HepG2 (cell line): Measurements from ENCODE around the gene GCSAM. TPM values are rescaled to one million over a fixed set of nuclear protein-coding genes. Genes with fewer than 3 reads are reported as not detected.

Experiments used
- ATAC-seq: fragments of 200-7000 bp; cut with Tn5 transposase; 3 replicates; pipeline ENCODE4 v1.9.1; 2020; ENCODE audit warnings: mild to moderate bottlenecking, moderate library complexity
- BruUV-seq: library from RNA; stranded (reverse); fragments of 400-500 nt; replicated peaks from 2 replicates; lab custom pipeline; 2021; lab: Mats Ljungman, UMichigan
- CTCF ChIA-PET: fragments of 300-600 bp; formaldehyde crosslinking; extraction: SDS; loops from one replicate; lab custom pipeline; 2021; ENCODE audit warnings: low total read pairs, inconsistent platforms, low intra/inter-chr PET ratio; lab: Yijun Ruan, JAX
- POLR2A ChIA-PET: fragments of 350-600 bp; sonication (Branson Sonifier 250); formaldehyde crosslinking; loops from one replicate; lab custom pipeline; 2020; ENCODE audit warnings: antibody characterized with exemption, inconsistent platforms; lab: Yijun Ruan, JAX
- DNase-seq: peaks from one replicate; pipeline ENCODE4 v3.0.0-alpha.2; 2015; ENCODE audit warnings: low spot score
- FAIRE-seq: peaks from 3 replicates; lab custom pipeline; 2011; peaks lifted over from hg19 to GRCh38; lab: Jason Lieb, UNC
- H2AFZ ChIP-seq: one replicate; pipeline ENCODE4 v1.6.1; 2011; ENCODE audit warnings: low read length, inconsistent platforms
- H3K27ac ChIP-seq: fragments of 300-600 bp; 3 replicates; pipeline ENCODE4 v1.8.0; 2011; ENCODE audit warnings: mixed run types, mild to moderate bottlenecking, mixed read lengths, low read length, inconsistent platforms; ENCODE audit not compliant: insufficient read depth; ENCODE audit errors: extremely low read length
- H3K27me3 ChIP-seq, 2 experiments: fragments of 200-600 bp in 1 of 2; 2 replicates in 1 of 2; 3 replicates in 1 of 2; pipeline versions ENCODE4 v1.6.0 to v1.8.0; 2011; ENCODE audit warnings: low read length in 2 of 2, mild to moderate bottlenecking in 2 of 2, moderate library complexity in 2 of 2, inconsistent platforms in 1 of 2; ENCODE audit not compliant: insufficient read depth in 2 of 2, control insufficient read depth in 1 of 2
- H3K36me3 ChIP-seq, 2 experiments: fragments of 200-600 bp in 1 of 2; replicated peaks in 1 of 2; 2 replicates in 1 of 2; 3 replicates in 1 of 2; pipeline versions ENCODE4 v1.5.1 to v1.8.0; 2011; ENCODE audit warnings: low read length in 2 of 2, inconsistent platforms in 1 of 2; ENCODE audit not compliant: insufficient read depth in 2 of 2, control insufficient read depth in 1 of 2
- H3K4me1 ChIP-seq: 2 replicates; pipeline ENCODE4 v1.5.1; 2012; ENCODE audit warnings: low read length, inconsistent platforms; ENCODE audit not compliant: insufficient read depth
- H3K4me2 ChIP-seq: 2 replicates; pipeline ENCODE4 v1.6.0; 2011; ENCODE audit warnings: low read depth, low read length, inconsistent platforms
- H3K4me3 ChIP-seq, 3 experiments: fragments of 200-600 bp in 1 of 3; sonication (generic), shearing (Covaris generic) in 1 of 3; replicated peaks in 1 of 3; 2 replicates each; pipeline ENCODE4 v1.5.1; 2011 to 2016; ENCODE audit warnings: low read length in 3 of 3, inconsistent platforms in 2 of 3, low read depth in 2 of 3, mild to moderate bottlenecking in 2 of 3, control low read depth in 1 of 3, mixed read lengths in 1 of 3; ENCODE audit not compliant: insufficient read depth in 1 of 3
- H3K79me2 ChIP-seq: one replicate; pipeline ENCODE4 v1.6.1; 2011; ENCODE audit warnings: low read length, inconsistent platforms; ENCODE audit not compliant: insufficient read depth
- H3K9ac ChIP-seq: 2 replicates; pipeline ENCODE4 v1.6.0; 2011; ENCODE audit warnings: mild to moderate bottlenecking, low read depth, low read length, inconsistent platforms; ENCODE audit not compliant: insufficient read depth
- H3K9me3 ChIP-seq: 2 replicates; pipeline ENCODE4 v1.5.1; 2012; ENCODE audit warnings: mild to moderate bottlenecking, low read length
- H4K20me1 ChIP-seq: 2 replicates; pipeline ENCODE4 v1.6.0; 2011; ENCODE audit warnings: inconsistent platforms, mild to moderate bottlenecking, low read length, moderate library complexity; ENCODE audit not compliant: insufficient read depth
- KDM5A ChIP-seq: fragments of 200-600 bp; sonication (generic); IDR thresholded peaks from 2 replicates; pipeline ENCODE4 v1.7.0; 2018; ENCODE audit warnings: antibody characterized with exemption, mild to moderate bottlenecking, low read length, borderline replicate concordance
- ZNF670 ChIP-seq: sonication (generic); formaldehyde crosslinking; IDR thresholded peaks from 2 replicates; pipeline ENCODE4 v1.8.0; 2022; ENCODE audit warnings: mild to moderate bottlenecking, missing genetic modification reagents, borderline replicate concordance
- ZSCAN25 ChIP-seq: sonication (generic); formaldehyde crosslinking; IDR thresholded peaks from 2 replicates; pipeline ENCODE4 v1.8.0; 2022; ENCODE audit warnings: mild to moderate bottlenecking, missing genetic modification reagents
- WGBS: methylation state at CpG from one replicate; pipeline ENCODE4 v1.1.6; 2017; ENCODE audit warnings: low lambda C conversion rate; 5-methylcytosine and 5-hydroxymethylcytosine counted together
- in situ Hi-C: cut with HindIII; loops from 2 replicates; pipeline ENCODE4 v1.10.0; 2017; ENCODE audit warnings: low pct_unique_long_range_greater_than_20kb; ENCODE audit not compliant: extremely low pct_ligation_motif_present
- intact Hi-C: fragments of 100-400 bp; cut with micrococcal nuclease; formaldehyde crosslinking; loops from one replicate; pipeline ENCODE4 v1.10.0; 2022; ENCODE audit not compliant: unreplicated experiment
- polyA plus RNA-seq, 8 experiments: library from polyadenylated mRNA; depleted of rRNA in 3 of 8; stranded (reverse) in 7 of 8; unstranded in 1 of 8; fragments of >200 nt; fragmentation: Illumina TruSeq in 4 of 8; extraction: Trizol in 4 of 8; gene quantifications; 2 replicates each; pipeline versions ENCODE4 v1.2.1 to v1.2.3, GENCODE V29; 2011 to 2016; ENCODE audit warnings: low read depth in 4 of 8, missing spikeins in 1 of 8, mixed read lengths in 1 of 8; ENCODE audit not compliant: insufficient read depth in 1 of 8
- total RNA-seq, 5 experiments: library from RNA; depleted of rRNA; stranded (reverse); fragments of >200 nt; fragmentation: Illumina TruSeq; extraction: Trizol; gene quantifications; 2 replicates each; pipeline ENCODE4 v1.2.3, GENCODE V29; 2016; ENCODE audit warnings: low read depth in 1 of 5
- TF ChIP-seq, protein P1 (sequence below): sonication (generic); formaldehyde crosslinking; IDR thresholded peaks from 2 replicates; pipeline ENCODE4 v1.8.1; 2023; ENCODE audit warnings: mild to moderate bottlenecking, inconsistent platforms, moderate library complexity, missing genetic modification reagents, borderline replicate concordance

The GCSAM gene
- total and polyA plus RNA-seq, 2 of the 13 experiments (the other 11 are each of a cell fraction or from before 2014, with no cell fraction given), result not detected

DNA sequence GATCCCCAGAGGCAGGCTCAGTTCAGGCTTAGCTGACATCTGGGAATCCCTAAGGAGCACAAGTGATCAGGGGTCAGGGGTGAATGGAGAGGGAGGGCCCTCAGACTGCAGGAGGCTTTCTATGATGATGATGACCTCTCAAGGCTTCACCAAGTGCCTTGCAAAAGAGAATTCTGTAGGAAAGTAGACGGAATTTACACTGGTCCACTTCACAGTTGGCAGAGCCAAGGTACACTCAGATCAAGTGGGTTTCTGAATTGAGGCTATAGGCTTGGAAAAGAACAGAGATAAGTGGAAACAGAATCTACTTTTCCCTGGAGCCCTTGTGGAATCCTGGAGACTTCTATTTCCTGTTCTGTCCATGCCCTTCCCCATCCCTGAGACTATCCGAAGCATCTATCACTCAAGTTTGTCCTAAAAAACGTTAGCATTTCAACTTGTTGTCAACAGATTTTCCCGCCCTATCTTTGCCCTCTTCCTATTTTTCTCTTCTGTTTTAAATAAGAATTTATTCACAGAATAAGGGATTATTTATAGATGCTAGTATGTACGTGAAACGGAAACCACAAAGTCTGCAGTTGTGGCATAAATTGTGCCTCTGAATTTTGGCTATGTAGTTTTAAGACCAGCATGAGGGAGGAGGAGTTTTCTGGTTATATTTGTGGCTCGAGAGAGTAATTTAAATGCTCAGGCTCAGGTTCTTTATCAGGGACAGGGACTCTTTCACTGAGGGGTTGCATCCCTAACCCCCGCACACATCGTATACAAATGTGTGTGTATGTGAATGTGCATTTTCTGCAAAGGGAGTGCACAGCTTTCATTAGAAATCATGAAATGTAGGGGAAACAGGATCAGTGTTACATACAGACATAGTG lies 12.8 kb downstream of the GCSAM start:
- no peak overlapping the region for H3K9ac ChIP-seq
- H3K4me1 ChIP-seq, result no peaks in the 10 kb centered on the region
- ATAC-seq, result no peak
- no peaks in the 10 kb centered on the region for H3K9me3 ChIP-seq
- H3K27me3 ChIP-seq, result no peaks in the 10 kb centered on the region
- H3K4me2 ChIP-seq, result no peak overlapping the region
- FAIRE-seq, result no peak
- no peaks in the 10 kb centered on the region for H3K36me3 ChIP-seq
- in situ Hi-C loops (loop anchor here (10.0 kb wide), 1 partner anchor 415 kb away; no protein-coding TSS in a partner anchor), intact Hi-C loops (no loop called here)
- no peaks in the 10 kb centered on the region for H3K79me2 ChIP-seq
- no peak overlapping the region for H2AFZ ChIP-seq
- POLR2A ChIA-PET, result no interaction called here
- no peaks in the 10 kb centered on the region for H4K20me1 ChIP-seq
- TF ChIP-seq KDM5A (no peak), ZNF670 (CRISPR knock-in tag) (no peak), ZSCAN25 (CRISPR knock-in tag) (no peak)
- TF ChIP-seq, protein P1, sequence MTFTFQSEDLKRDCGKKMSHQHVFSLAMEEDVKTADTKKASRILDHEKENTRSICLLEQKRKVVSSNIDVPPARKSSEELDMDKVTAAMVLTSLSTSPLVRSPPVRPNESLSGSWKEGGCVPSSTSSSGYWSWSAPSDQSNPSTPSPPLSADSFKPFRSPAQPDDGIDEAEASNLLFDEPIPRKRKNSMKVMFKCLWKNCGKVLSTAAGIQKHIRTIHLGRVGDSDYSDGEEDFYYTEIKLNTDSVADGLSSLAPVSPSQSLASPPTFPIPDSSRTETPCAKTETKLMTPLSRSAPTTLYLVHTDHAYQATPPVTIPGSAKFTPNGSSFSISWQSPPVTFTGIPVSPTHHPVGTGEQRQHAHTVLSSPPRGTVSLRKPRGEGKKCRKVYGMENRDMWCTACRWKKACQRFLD, result no peak
- no peak for DNase-seq
- H3K4me3 ChIP-seq, result no peak overlapping the region
- no TSS peak for BruUV-seq
- H3K27ac ChIP-seq, result no peak overlapping the region
- CTCF ChIA-PET, result no interaction called here
- WGBS, result 47% methylated on average over 9 of the region's 9 CpGs
